ENCODE measurements around the gene RALGDS.

- TF ChIP-seq TEAD4 (IDR thresholded peaks at IDR 0.05; ENCODE audit: low read length) (no peak), TEAD4 (CRISPR knock-in tag; IDR thresholded peaks at IDR 0.05; ENCODE audit: borderline replicate concordance) (no peak), MYNN (IDR thresholded peaks at IDR 0.05) (no peak), MYNN (CRISPR knock-in tag; IDR thresholded peaks at IDR 0.05) (no peak), ZNF140 (CRISPR knock-in tag; IDR thresholded peaks at IDR 0.05) (no peak), HDAC2 (IDR thresholded peaks at IDR 0.05) (no peak), DPF2 (IDR thresholded peaks at IDR 0.05) (no peak), CEBPB (tag; IDR thresholded peaks at IDR 0.05) (no peak), TAF1 (IDR thresholded peaks at IDR 0.05; ENCODE audit: control insufficient read depth, extremely low read depth, insufficient read depth, low read length, severe bottlenecking) (no peak), CTBP1 (IDR thresholded peaks at IDR 0.05; ENCODE audit: borderline replicate concordance) (no peak), USF1 (CRISPR knock-in tag; IDR thresholded peaks at IDR 0.05) (no peak), ATF6 (CRISPR knock-in tag; IDR thresholded peaks at IDR 0.05) (no peak), EZH2 (IDR thresholded peaks at IDR 0.05; ENCODE audit: borderline replicate concordance, low read depth, low read length) (no peak), HMBOX1 (IDR thresholded peaks at IDR 0.05) (no peak)
These were observed 43.2 kb upstream of the RALGDS start for GRCh38 chr9:133164191-133164590.
